ENCODE results near the gene TACC2. TPM values are rescaled to one million over a fixed set of nuclear protein-coding genes. Genes with fewer than 3 reads are reported as not detected.

The TACC2 gene
- total RNA-seq, 1 experiment from 2014 or later = 3.0 TPM

DNA sequence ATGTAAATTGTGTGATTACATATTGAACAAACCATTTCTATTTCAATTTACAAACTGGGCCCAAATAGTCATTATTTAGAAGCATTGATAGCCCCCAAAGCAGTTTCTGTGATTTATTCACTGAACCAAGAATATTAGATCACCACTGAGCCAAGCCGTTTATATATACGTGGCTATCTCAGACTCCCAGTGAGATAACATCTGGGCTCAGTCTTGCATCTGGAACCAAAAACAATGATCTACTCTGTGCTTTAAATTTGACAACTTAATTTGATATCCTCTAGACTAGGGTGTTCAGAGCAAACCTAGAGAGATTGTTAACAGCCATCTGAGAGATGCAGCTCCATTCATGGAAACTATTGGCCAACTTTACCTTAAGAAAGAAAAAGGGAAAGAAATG is 240.7 kb downstream of the TACC2 start:
- DNase-seq (ENCODE audit: low read depth, low spot score) = no peak
- in situ Hi-C loops (cut with HindIII; ENCODE audit: low pct_unique_long_range_greater_than_20kb, low sequenced_read_pairs) = no loop called here

- no peak for DNase-seq (ENCODE audit: low read depth, low spot score)
- in situ Hi-C loops (cut with HindIII; ENCODE audit: low pct_unique_long_range_greater_than_20kb, low sequenced_read_pairs) = no loop called here
Measured at GRCh38 chr10:122230222-122230621, 241.3 kb downstream of the TACC2 start.

- in situ Hi-C loops (cut with HindIII; ENCODE audit: low pct_unique_long_range_greater_than_20kb, low sequenced_read_pairs) = no loop called here
- DNase-seq (ENCODE audit: low read depth, low spot score) = no peak
Measured at GRCh38 chr10:122232769-122233168, 243.8 kb downstream of the TACC2 start.

DNA sequence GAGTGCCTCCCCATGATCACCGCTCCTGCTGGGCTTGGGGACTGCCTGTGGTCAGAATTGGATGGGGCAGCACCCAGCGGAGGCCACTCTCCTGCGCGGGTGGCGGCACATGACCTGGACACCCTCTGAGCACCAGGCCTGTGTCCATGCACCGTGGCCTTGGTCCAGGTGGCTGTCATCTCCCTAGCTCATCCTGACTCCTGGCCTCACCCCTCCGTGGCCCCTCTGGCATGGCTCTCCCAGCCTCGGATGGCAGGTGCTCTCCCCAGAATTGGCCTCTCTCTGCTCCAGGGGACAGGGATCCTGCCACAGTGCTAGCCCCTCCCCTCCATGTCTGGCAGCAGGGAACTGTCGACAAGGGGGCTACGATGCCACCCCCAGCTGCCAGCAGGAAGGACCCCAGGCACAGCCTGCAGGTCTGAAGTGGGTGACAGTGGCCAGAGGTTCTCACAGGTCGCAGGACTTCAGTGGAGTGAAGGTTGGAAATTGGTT is 244.9 kb downstream of the TACC2 start:
- in situ Hi-C loops (cut with HindIII; ENCODE audit: low pct_unique_long_range_greater_than_20kb, low sequenced_read_pairs) = no loop called here
- no peak for DNase-seq (ENCODE audit: low read depth, low spot score)

- in situ Hi-C loops (cut with HindIII; ENCODE audit: low pct_unique_long_range_greater_than_20kb, low sequenced_read_pairs) = no loop called here
- DNase-seq (ENCODE audit: low read depth, low spot score) = no peak
Measured at GRCh38 chr10:122234416-122234815, 245.5 kb downstream of the TACC2 start.

DNA sequence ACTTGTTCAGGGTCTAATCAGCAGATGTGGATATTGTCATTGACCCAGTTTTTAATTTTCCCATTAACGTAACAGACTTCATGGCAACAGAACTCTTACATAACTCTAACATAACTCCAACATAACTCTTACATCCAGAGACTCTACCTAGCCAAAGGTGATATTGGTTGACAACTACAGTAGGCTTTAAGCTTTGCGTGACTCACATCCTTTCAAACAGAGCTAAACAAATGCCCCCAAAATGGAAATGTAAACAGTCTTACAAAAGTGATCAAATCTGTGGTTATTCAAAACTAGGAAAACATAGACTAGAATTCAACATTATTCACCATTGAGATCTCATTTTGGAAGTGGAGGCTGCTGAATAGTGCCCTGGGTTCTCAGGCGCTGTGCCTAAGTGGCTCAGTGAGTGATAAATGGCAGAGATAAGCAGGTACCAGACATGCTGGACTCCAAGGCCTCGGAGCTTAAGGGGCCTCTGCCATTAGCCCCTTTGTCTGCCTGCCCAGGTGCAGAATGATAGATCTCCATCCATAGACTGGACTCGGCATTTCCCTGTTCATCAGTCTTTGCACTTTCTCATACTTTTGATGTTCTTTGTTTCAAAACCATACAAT is 247.8 kb downstream of the TACC2 start:
- DNase-seq (ENCODE audit: low read depth, low spot score) = no peak
- in situ Hi-C loops (cut with HindIII; ENCODE audit: low pct_unique_long_range_greater_than_20kb, low sequenced_read_pairs) = no loop called here

GRCh38 chr10:122237331-122237990 is 248.5 kb downstream of the TACC2 start:
- DNase-seq (ENCODE audit: low read depth, low spot score) = no peak
- in situ Hi-C loops (cut with HindIII; ENCODE audit: low pct_unique_long_range_greater_than_20kb, low sequenced_read_pairs) = no loop called here

DNA sequence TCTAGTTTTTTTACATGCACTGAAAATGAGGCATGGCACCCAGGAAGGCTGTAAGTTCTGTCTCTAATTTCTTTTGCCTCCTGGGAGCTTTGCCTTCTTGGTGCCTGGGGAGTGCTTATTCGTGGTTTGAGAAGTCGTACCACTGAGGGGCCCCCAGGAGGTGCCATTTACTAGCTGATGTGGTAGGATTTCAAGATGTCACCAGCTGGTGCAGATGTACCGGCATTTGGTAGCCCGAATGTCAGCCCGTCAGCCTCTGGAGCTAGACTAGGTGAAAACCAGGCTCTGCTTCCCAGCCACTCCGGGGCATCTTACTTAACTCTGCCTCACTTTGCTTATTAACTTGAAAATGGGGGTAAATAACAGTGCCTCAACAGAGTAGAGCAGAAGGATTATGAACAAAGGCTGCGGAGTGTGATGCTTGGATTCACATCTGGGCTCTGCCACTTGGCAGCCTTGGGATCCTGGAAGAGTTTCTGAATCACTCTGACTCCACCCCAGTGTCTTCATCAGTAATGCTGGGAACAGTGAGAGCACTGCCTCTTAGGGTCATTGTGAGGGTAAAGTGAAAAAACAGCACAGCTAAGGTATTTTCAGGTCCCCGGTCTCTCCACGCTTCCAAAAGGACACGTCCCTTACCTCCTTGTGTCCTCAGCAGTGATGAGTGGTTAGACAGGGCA is 250.8 kb downstream of the TACC2 start:
- in situ Hi-C loops (cut with HindIII; ENCODE audit: low pct_unique_long_range_greater_than_20kb, low sequenced_read_pairs) = no loop called here
- DNase-seq (ENCODE audit: low read depth, low spot score) = no peak

GRCh38 chr10:122240401-122240800 is 251.4 kb downstream of the TACC2 start:
- in situ Hi-C loops (cut with HindIII; ENCODE audit: low pct_unique_long_range_greater_than_20kb, low sequenced_read_pairs) = no loop called here
- no peak for DNase-seq (ENCODE audit: low read depth, low spot score)

- no peak for DNase-seq (ENCODE audit: low read depth, low spot score)
- in situ Hi-C loops (cut with HindIII; ENCODE audit: low pct_unique_long_range_greater_than_20kb, low sequenced_read_pairs) = no loop called here
Measured at GRCh38 chr10:122241836-122242235, 252.9 kb downstream of the TACC2 start.

- in situ Hi-C loops (cut with HindIII; ENCODE audit: low pct_unique_long_range_greater_than_20kb, low sequenced_read_pairs) = no loop called here
- no peak for DNase-seq (ENCODE audit: low read depth, low spot score)
Measured at GRCh38 chr10:122243550-122243949, 254.6 kb downstream of the TACC2 start.

DNA sequence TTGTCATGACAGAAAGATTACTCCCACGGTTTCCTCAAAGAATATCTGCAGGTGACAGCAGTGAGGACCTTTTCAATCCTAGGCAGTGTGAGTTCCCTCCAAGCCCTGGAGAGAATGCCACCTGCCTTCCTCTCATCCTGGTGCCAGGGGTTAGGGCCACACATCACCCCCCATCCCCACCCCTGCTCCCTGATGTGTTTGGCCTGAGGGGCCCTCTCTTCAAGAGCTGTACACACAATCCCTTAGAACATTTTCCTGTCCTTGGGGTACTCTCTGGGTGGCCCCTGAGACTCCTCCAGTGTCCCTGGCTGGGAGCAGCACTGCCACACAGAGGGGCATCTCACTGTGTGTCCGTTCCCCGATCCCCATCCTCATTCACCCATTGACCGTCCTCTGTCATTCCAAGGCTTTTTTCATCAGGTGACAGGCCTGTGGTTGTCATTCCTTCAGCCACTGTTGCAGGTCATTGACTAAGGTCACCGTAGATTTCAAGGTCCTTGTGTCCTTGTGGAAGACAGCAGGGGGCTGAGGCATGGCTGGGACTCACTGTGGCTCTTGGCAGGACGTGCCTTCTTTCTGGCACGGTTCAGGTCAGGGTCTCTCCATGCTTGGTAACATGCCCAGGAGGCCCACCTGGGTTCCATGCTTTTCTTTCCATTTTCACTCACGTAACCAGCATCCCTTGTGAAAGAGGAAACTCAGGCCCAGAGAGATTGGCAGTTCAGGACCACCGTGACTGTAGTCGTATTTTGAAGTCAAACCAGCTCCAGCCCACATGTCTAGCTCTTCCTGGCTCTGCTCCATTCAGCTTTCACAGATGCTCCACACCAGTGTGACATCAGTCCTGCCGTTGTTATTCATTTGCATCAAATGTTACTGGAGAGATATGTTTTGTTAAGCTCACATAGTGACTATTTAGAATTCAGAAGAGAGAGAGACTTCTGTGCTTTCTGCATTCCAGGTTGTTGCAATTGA is 255.3 kb downstream of the TACC2 start:
- no peak for DNase-seq (ENCODE audit: low read depth, low spot score)

DNA sequence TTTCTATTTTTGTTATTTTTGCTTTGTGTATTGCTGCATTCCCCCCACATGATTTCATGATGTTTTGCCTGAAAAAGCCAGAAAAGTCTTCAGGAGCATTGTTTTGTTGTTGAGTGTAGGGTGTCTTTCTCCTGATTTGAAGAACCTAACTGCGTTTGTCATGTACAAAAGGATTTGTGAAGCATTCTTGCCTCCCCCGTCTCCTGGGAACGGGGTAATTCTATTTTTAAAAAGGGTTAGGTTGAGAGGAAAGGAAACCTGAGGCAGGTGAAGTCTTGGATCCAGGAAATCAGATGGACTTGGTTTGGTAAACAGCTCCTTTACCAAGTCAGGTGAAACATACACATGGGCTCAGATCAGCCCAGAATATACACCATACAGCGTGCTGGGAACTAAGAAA is 256.2 kb downstream of the TACC2 start:
- in situ Hi-C loops (cut with HindIII; ENCODE audit: low pct_unique_long_range_greater_than_20kb, low sequenced_read_pairs) = no loop called here
- no peak for DNase-seq (ENCODE audit: low read depth, low spot score)

More for the DNA sequence above, 255.3 kb downstream of the TACC2 start:
- in situ Hi-C loops (cut with HindIII; ENCODE audit: low pct_unique_long_range_greater_than_20kb, low sequenced_read_pairs) = no loop called here

DNA sequence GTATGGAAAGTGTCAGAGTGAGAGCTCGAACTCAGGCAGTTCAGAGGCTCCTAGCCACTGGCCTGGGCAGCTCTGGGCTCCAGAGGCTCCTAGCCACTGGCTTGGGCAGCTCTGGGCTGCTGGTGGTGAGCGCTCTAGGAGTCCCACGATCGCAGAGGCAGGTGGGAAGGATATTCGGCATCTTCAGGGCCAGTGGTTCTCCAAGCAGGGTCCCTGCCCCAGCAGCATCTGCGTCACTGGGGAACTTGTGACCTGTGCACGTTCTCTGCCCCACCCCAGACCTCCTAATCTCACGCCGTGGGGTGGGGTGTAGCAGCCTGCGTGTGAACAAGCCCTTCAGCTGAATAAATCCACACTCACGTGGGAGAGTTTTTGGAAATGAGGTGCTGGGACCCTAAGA is 256.9 kb downstream of the TACC2 start:
- DNase-seq (ENCODE audit: low read depth, low spot score) = no peak
- in situ Hi-C loops (cut with HindIII; ENCODE audit: low pct_unique_long_range_greater_than_20kb, low sequenced_read_pairs) = no loop called here

DNA sequence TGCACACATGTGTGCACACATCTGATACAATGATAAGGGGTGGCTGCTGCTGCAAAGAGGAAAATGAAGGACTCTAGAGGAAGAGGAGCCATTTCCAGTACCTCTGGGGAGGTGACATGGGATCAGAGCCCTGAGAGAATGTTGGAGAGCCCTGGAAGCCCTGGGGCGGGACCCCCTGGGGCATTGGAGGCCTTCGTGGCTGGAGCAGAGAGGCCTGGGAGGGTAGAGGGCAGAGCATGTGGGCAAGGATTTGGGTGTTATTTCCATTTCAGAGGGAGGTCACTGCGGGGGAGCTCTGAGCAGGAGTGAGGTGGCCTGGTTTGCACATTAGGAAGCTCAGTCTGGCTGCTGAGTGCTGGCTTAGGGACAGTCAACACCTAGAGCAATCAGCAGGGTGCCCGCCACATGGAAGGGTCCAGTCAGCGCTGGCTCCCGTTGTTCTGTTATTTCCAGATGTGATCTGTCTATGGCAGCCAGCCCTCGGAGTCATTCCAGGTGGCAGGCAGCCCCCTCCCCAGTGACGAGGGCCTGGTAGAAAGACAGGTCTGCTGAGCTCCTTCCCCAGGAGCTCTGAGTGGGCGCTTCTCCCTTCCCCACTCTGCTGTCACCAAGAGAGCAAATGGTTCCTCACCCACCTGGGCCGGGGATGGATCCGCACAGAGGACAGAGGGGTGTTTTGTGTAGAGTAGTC is 258.0 kb downstream of the TACC2 start:
- DNase-seq (ENCODE audit: low read depth, low spot score) = no peak
- in situ Hi-C loops (cut with HindIII; ENCODE audit: low pct_unique_long_range_greater_than_20kb, low sequenced_read_pairs) = no loop called here

DNA sequence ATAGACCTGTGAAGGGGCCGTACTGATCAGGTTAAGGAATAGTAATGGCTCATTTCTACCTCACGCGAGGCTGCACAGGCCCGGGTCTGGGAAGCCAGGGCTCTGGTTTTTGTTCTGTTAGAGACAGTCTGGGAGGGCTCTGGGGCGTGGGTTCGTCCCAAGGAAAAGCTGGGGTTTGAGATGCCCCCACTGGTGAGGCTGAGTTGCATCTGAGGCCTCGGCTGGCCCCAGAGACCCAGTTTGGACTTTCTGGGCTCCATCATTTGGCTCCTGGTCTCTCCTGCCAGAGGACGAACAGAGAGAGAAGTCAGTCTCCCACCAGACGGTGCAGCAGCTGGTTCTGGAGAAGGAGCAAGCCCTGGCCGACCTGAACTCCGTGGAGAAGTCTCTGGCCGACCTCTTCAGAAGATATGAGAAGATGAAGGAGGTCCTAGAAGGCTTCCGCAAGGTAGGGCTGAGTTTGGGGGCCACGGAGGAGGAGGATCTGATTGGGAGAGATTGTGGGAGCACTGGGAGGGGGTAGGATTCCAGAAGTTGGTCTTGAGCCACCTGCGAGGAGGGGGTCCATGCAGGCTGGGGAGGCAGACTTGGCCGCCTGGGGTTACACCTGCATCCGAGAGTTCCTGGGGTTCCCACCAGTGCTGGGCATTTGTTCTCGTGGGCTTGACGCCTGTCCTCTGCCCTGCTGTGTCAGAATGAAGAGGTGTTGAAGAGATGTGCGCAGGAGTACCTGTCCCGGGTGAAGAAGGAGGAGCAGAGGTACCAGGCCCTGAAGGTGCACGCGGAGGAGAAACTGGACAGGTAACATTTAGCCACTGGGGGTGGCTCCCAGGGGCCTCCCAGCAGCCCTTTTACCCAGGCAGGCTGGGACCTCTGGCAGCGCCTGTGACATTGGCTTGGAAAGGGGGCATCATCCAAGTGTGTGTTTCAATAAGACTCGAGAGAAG is 259.7 kb downstream of the TACC2 start:
- in situ Hi-C loops (cut with HindIII; ENCODE audit: low pct_unique_long_range_greater_than_20kb, low sequenced_read_pairs) = no loop called here
- DNase-seq (ENCODE audit: low read depth, low spot score) = no peak

Data from SK-MEL-5 (cell line).